OCI-LY7 (cell line): ENCODE measurements around the gene PDE6H. TPM values are rescaled to one million over a fixed set of nuclear protein-coding genes. Genes with fewer than 3 reads are reported as not detected.

Source experiments
- BruUV-seq: library from RNA; stranded (reverse); fragments of 400-500 nt; replicated peaks from 2 replicates; lab custom pipeline; 2021; lab: Mats Ljungman, UMichigan
- CTCF ChIA-PET: fragments of 300-600 bp; sonication (Branson Sonifier 250); formaldehyde crosslinking; loops from one replicate; lab custom pipeline; 2022; ENCODE audit warnings: antibody characterized with exemption; ENCODE audit not compliant: unreplicated experiment; lab: Charles Lee
- POLR2A ChIA-PET: fragments of 300-600 bp; sonication (Branson Sonifier 250); formaldehyde crosslinking; loops from one replicate; lab custom pipeline; 2022; ENCODE audit warnings: antibody characterized with exemption; lab: Charles Lee
- DNase-seq: peaks from one replicate; pipeline ENCODE4 v3.0.0-alpha.2; 2015; ENCODE audit warnings: low spot score
- H2AFZ ChIP-seq: fragments of 200-600 bp; sonication (generic), shearing (Covaris generic); 2 replicates; pipeline ENCODE4 v1.6.1; 2014; ENCODE audit warnings: mild to moderate bottlenecking, antibody characterized with exemption, low read length, moderate library complexity
- H3K27ac ChIP-seq: fragments of 200-600 bp; sonication (generic); 2 replicates; pipeline ENCODE4 v1.5.1; 2014; ENCODE audit warnings: mixed run types, low read depth, mild to moderate bottlenecking, moderate library complexity, low read length, inconsistent platforms; ENCODE audit not compliant: poor library complexity, severe bottlenecking
- H3K36me3 ChIP-seq: fragments of 200-600 bp; sonication (generic); 2 replicates; pipeline ENCODE4 v1.6.1; 2014; ENCODE audit warnings: mild to moderate bottlenecking, antibody characterized with exemption, low read length, moderate library complexity, mixed read lengths; ENCODE audit not compliant: insufficient read depth
- H3K4me1 ChIP-seq: fragments of 200-600 bp; sonication (generic); 2 replicates; pipeline ENCODE4 v1.5.1; 2014; ENCODE audit warnings: mild to moderate bottlenecking, low read length; ENCODE audit not compliant: insufficient read depth, poor library complexity, severe bottlenecking
- H3K4me2 ChIP-seq: fragments of 200-600 bp; sonication (generic); 2 replicates; pipeline ENCODE4 v1.6.1; 2014; ENCODE audit warnings: mild to moderate bottlenecking, low read length
- H3K4me3 ChIP-seq: fragments of 200-600 bp; sonication (generic); 2 replicates; pipeline ENCODE4 v1.5.1; 2014; ENCODE audit warnings: mild to moderate bottlenecking, low read depth, low read length; ENCODE audit not compliant: poor library complexity, severe bottlenecking
- H3K79me2 ChIP-seq: fragments of 200-600 bp; sonication (generic); 2 replicates; pipeline ENCODE4 v1.6.1; 2016; ENCODE audit warnings: low read depth, mild to moderate bottlenecking, low read length, moderate library complexity, mixed read lengths; ENCODE audit not compliant: insufficient read depth
- H3K9me2 ChIP-seq: fragments of 200-600 bp; sonication (generic); 2 replicates; pipeline ENCODE4 v1.6.1; 2016; ENCODE audit warnings: mild to moderate bottlenecking, low read length, mixed read lengths; ENCODE audit not compliant: insufficient read depth
- H3K9me3 ChIP-seq: fragments of 200-600 bp; sonication (generic); 2 replicates; pipeline ENCODE4 v1.6.1; 2014; ENCODE audit warnings: mild to moderate bottlenecking, mixed run types, low read length, mixed read lengths
- H4K20me1 ChIP-seq: fragments of 200-600 bp; sonication (generic); 2 replicates; pipeline ENCODE4 v1.6.1; 2014; ENCODE audit warnings: mild to moderate bottlenecking, antibody characterized with exemption, low read length, moderate library complexity, mixed read lengths; ENCODE audit not compliant: insufficient read depth
- CTCF ChIP-seq: fragments of 200-600 bp; sonication (generic); conservative IDR thresholded peaks from 2 replicates; pipeline ENCODE4 v1.5.1; 2014; ENCODE audit warnings: mild to moderate bottlenecking, antibody characterized with exemption, low read length, moderate library complexity, mixed read lengths
- EZH2phosphoT487 ChIP-seq: fragments of 200-600 bp; sonication (generic); IDR thresholded peaks from 2 replicates; pipeline ENCODE4 v1.6.1; 2018; ENCODE audit warnings: low read depth, borderline replicate concordance, mild to moderate bottlenecking, mixed run types, antibody characterized with exemption, low read length, moderate library complexity, mixed read lengths
- intact Hi-C: fragments of 100-400 bp; cut with micrococcal nuclease; formaldehyde crosslinking; loops from one replicate; pipeline ENCODE4 v1.10.0; 2022; ENCODE audit not compliant: unreplicated experiment
- total RNA-seq, 2 experiments: library from RNA; depleted of rRNA in 1 of 2; stranded (reverse); fragments of >200 nt in 1 of 2; shearing (Covaris generic) in 1 of 2; gene quantifications; 2 replicates each; pipeline ENCODE4 v1.2.3, GENCODE V29; 2014 to 2022

Gene PDE6H
- total RNA-seq, 2 experiments from 2014 or later, result not detected

- Histone ChIP-seq H3K27ac (no peak overlapping the region), H3K9me3 (peaks cover 10% of the 10 kb centered on the region; the same call in 1 of the 2 replicates), H3K79me2 (no peaks in the 10 kb centered on the region), H3K9me2 (no peaks in the 10 kb centered on the region), H2AFZ (peak overlapping the region; percentile 66; the same call in 1 of the 2 replicates), H4K20me1 (no peaks in the 10 kb centered on the region), H3K4me1 (peaks cover 42% of the 10 kb centered on the region), H3K36me3 (no peaks in the 10 kb centered on the region), H3K4me3 (no peak overlapping the region), H3K4me2 (peak overlapping the region; percentile 6; the same call in 1 of the 2 replicates)
- CTCF ChIA-PET, result interaction anchor here (1.0 kb wide), 1 partner anchor 55 kb away, joined by 3 read pairs; the partner anchor contains the start of gene ERP27
- TF ChIP-seq EZH2phosphoT487 (no peak), CTCF (no peak)
- POLR2A ChIA-PET, result interaction anchor here (0.6 to 3.0 kb wide), 4 partner anchors 15 to 219 kb away, joined by 3 to 24 read pairs (median 4); a partner anchor contains a TSS
- peak; percentile 49 for DNase-seq
- no TSS peak for BruUV-seq
- intact Hi-C loops, result loop anchor here (2.0 kb wide), 4 partner anchors 33 to 363 kb away; partner anchors contain the start of gene ARHGDIB
Observed at GRCh38 chr12:14993537-14994266, 20.9 kb downstream of the PDE6H start.

GRCh38 chr12:14994610-14995009 lies 21.8 kb downstream of the PDE6H start:
- no peaks in the 10 kb centered on the region for H3K36me3 ChIP-seq
- ChIA-PET POLR2A (interaction anchor here (0.9 to 3.0 kb wide), 5 partner anchors 46 to 222 kb away, joined by 4 to 24 read pairs (median 5); a partner anchor contains a TSS), CTCF (interaction anchor here (1.0 to 1.6 kb wide), 2 partner anchors 56 to 147 kb away, joined by 3 to 4 read pairs; partner anchors contain the start of gene ERP27)
- no TSS peak for BruUV-seq
- no peaks in the 10 kb centered on the region for H3K9me2 ChIP-seq
- H3K4me3 ChIP-seq, result no peak overlapping the region
- peaks cover 37% of the 10 kb centered on the region for H3K4me1 ChIP-seq
- H3K4me2 ChIP-seq, result peak overlapping the region; percentile 0; the same call in 1 of the 2 replicates
- H3K79me2 ChIP-seq, result no peaks in the 10 kb centered on the region
- H3K9me3 ChIP-seq, result peaks cover 10% of the 10 kb centered on the region; the same call in 1 of the 2 replicates
- intact Hi-C loops, result loop anchor here (1.0 to 5.0 kb wide), 7 partner anchors 34 to 528 kb away; partner anchors contain the start of genes ARHGDIB and ERP27
- peak overlapping the region; percentile 66 for H2AFZ ChIP-seq
- H4K20me1 ChIP-seq, result no peaks in the 10 kb centered on the region
- no peak overlapping the region for H3K27ac ChIP-seq
- DNase-seq, result no peak
- TF ChIP-seq EZH2phosphoT487 (no peak), CTCF (no peak)
